GM19395 (cell line): Measurements from ENCODE around the gene PTDSS2.
"Not testable (repeated sequence)": the region's sequence is repeated elsewhere in the genome, so short reads cannot be mapped to it uniquely, and the experiment has no call there.

Experiments
- ATAC-seq: cut with Tn5 transposase; IDR thresholded peaks from one replicate; pipeline ENCODE4 v1.9.1; 2021; ENCODE audit warnings: mild to moderate bottlenecking, moderate library complexity; ENCODE audit not compliant: unreplicated experiment

The PTDSS2 gene

GRCh38 chr11:429931-430456, 20.1 kb upstream of the PTDSS2 start:
- ATAC-seq: no peak

GRCh38 chr11:431921-432320, 18.2 kb upstream of the PTDSS2 start:
- ATAC-seq: no peak

- no peak for ATAC-seq
These were observed 17.5 kb upstream of the PTDSS2 start for GRCh38 chr11:432501-433100.

- no peak for ATAC-seq
These were observed 17.0 kb upstream of the PTDSS2 start for GRCh38 chr11:433111-433510.

- no peak for ATAC-seq
These were observed 16.4 kb upstream of the PTDSS2 start for GRCh38 chr11:433641-434040.

GRCh38 chr11:434496-434895, 15.6 kb upstream of the PTDSS2 start:
- ATAC-seq: no peak

GRCh38 chr11:434999-435740, 14.9 kb upstream of the PTDSS2 start:
- ATAC-seq: not testable (repeated sequence)

- ATAC-seq: no peak
These were observed 12.7 kb upstream of the PTDSS2 start for GRCh38 chr11:437228-437870.

GRCh38 chr11:438101-438844, 11.8 kb upstream of the PTDSS2 start:
- no peak for ATAC-seq

GRCh38 chr11:439315-440064, 10.6 kb upstream of the PTDSS2 start:
- ATAC-seq: no peak

- no peak for ATAC-seq
These were observed 9.7 kb upstream of the PTDSS2 start for GRCh38 chr11:440065-441042.

GRCh38 chr11:441043-441417, 9.0 kb upstream of the PTDSS2 start:
- no peak for ATAC-seq

- peak; percentile 80 for ATAC-seq
These were observed 8.4 kb upstream of the PTDSS2 start, which contains the start of gene ANO9 for GRCh38 chr11:441418-442274. Gene ANO9 (minus strand): TSS chr11:442011. CDS start chr11:441926, 85 bp downstream.

- ATAC-seq: no peak
These were observed 7.4 kb upstream of the PTDSS2 start for GRCh38 chr11:442611-443081.

GRCh38 chr11:443542-444199, 6.4 kb upstream of the PTDSS2 start:
- no peak for ATAC-seq

- no peak for ATAC-seq
These were observed 5.5 kb upstream of the PTDSS2 start for GRCh38 chr11:444396-445144.
